Left lung (tissue), 10 donors: Measurements from ENCODE around the gene SDK2. TPM values are rescaled to one million over a fixed set of nuclear protein-coding genes. Genes with fewer than 3 reads are reported as not detected.

Experiments used
- ATAC-seq: fragments of 200-7000 bp; cut with Tn5 transposase; one replicate; pipeline ENCODE4 v1.9.1; 2020; ENCODE audit warnings: moderate library complexity
- DNase-seq, 4 donors: peaks; one replicate each; pipeline ENCODE4 v3.0.0-alpha.2; 2013 to 2020
- H3K27ac ChIP-seq, 2 donors: fragments of 200-600 bp; sonication (generic) in 1 of 2; one replicate each; pipeline versions ENCODE4 v1.5.0 to v1.8.0; 2020 to 2021
- H3K27me3 ChIP-seq, 2 donors: fragments of 200-600 bp; sonication (generic) in 1 of 2; one replicate each; pipeline versions ENCODE4 v1.5.0 to v1.8.0; 2020 to 2021
- H3K36me3 ChIP-seq, 2 donors: fragments of 200-600 bp; sonication (generic) in 1 of 2; one replicate each; pipeline versions ENCODE4 v1.5.0 to v1.8.0; 2020 to 2021
- H3K4me1 ChIP-seq, 2 donors: fragments of 200-600 bp; one replicate each; pipeline ENCODE4 v1.8.0; 2021
- H3K4me3 ChIP-seq, 2 donors: fragments of 200-600 bp; sonication (generic) in 1 of 2; one replicate each; pipeline versions ENCODE4 v1.5.0 to v1.8.0; 2020 to 2021; ENCODE audit warnings: mild to moderate bottlenecking in 1 of 2
- H3K9me3 ChIP-seq, 2 donors: fragments of 200-600 bp; sonication (generic) in 1 of 2; one replicate each; pipeline versions ENCODE4 v1.5.0 to v1.8.0; 2020 to 2021
- CTCF ChIP-seq, 2 donors: fragments of 200-600 bp; sonication (generic) in 1 of 2; IDR thresholded peaks; one replicate each; pipeline versions ENCODE4 v1.5.0 to v1.8.0; 2021; ENCODE audit warnings: antibody characterized with exemption in 2 of 2
- intact Hi-C, 2 donors: fragments of 100-400 bp; cut with DNase I; formaldehyde crosslinking; loops; one replicate each; pipeline versions ENCODE4 v1.11.2 to v1.14.2; 2022
- polyA plus RNA-seq, 6 donors: library from polyadenylated mRNA; unstranded; fragments of 120-200 nt; gene quantifications; one replicate each; pipeline ENCODE4 v1.2.1, GENCODE V29; 2013; ENCODE audit not compliant: insufficient read length in 6 of 6
- total RNA-seq, 2 donors: library from RNA; stranded (reverse); fragmentation: NEBNext Ultra II Directional; extraction: Animal tissue kit (Norgen Biotek cat#: 25700); gene quantifications; one replicate each; pipeline ENCODE4 v1.2.1, GENCODE V29; 2021
- donor health status: DM: no; HTN: yes; CAD: no.
- donor health status: DM: no; HTN: no; CAD: no.

The SDK2 gene
- total and polyA plus RNA-seq, 8 donors: 6.0 to 10.9 (median 7.5) TPM

- Histone ChIP-seq H3K9me3 (no peaks in the 10 kb centered on the region), H3K4me3 (no peak overlapping the region), H3K36me3 (no peaks in the 10 kb centered on the region), H3K4me1 (no peaks in the 10 kb centered on the region), H3K27ac (no peak overlapping the region), H3K27me3 (no peaks in the 10 kb centered on the region)
- TF ChIP-seq CTCF (IDR thresholded peaks at IDR 0.05): no peak
- ATAC-seq: no peak
- intact Hi-C loops: no loop called here
- DNase-seq: peak in 1 of 4 donors; percentile 61
Observed at GRCh38 chr17:73519011-73519410, 125.2 kb downstream of the SDK2 start.

GRCh38 chr17:73516431-73516830 lies 127.8 kb downstream of the SDK2 start:
- Histone ChIP-seq H3K27me3 (no peaks in the 10 kb centered on the region), H3K9me3 (no peaks in the 10 kb centered on the region), H3K36me3 (no peaks in the 10 kb centered on the region), H3K4me3 (no peak overlapping the region), H3K4me1 (no peaks in the 10 kb centered on the region), H3K27ac (no peak overlapping the region)
- no peak for TF ChIP-seq CTCF (IDR thresholded peaks at IDR 0.05)
- DNase-seq (peak in 1 of 4 donors; percentile 46), ATAC-seq (no peak)
- intact Hi-C loops: no loop called here

- no peak for TF ChIP-seq CTCF (IDR thresholded peaks at IDR 0.05)
- Histone ChIP-seq H3K27ac (no peak overlapping the region), H3K9me3 (no peaks in the 10 kb centered on the region), H3K36me3 (no peaks in the 10 kb centered on the region), H3K4me3 (no peak overlapping the region), H3K27me3 (no peaks in the 10 kb centered on the region), H3K4me1 (no peaks in the 10 kb centered on the region)
- DNase-seq (no peak), ATAC-seq (no peak)
- intact Hi-C loops: no loop called here
Observed at GRCh38 chr17:73514146-73514863, 129.9 kb downstream of the SDK2 start.

- H3K4me3 ChIP-seq: no peak overlapping the region
- no peak overlapping the region for H3K27ac ChIP-seq
- DNase-seq (no peak), ATAC-seq (no peak)
- no peaks in the 10 kb centered on the region for H3K36me3 ChIP-seq
- H3K27me3 ChIP-seq: no peaks in the 10 kb centered on the region
- no peaks in the 10 kb centered on the region for H3K9me3 ChIP-seq
- no peak for TF ChIP-seq CTCF (IDR thresholded peaks at IDR 0.05)
- intact Hi-C loops: no loop called here
- H3K4me1 ChIP-seq: no peaks in the 10 kb centered on the region
Observed at GRCh38 chr17:73513426-73513825, 130.8 kb downstream of the SDK2 start.

GRCh38 chr17:73511719-73512115 lies 132.5 kb downstream of the SDK2 start:
- no peaks in the 10 kb centered on the region for H3K27me3 ChIP-seq
- no peaks in the 10 kb centered on the region for H3K4me1 ChIP-seq
- no peak overlapping the region for H3K4me3 ChIP-seq
- TF ChIP-seq CTCF (IDR thresholded peaks at IDR 0.05): no peak
- DNase-seq: no peak
- no peak for ATAC-seq
- intact Hi-C loops: no loop called here
- no peaks in the 10 kb centered on the region for H3K36me3 ChIP-seq
- no peak overlapping the region for H3K27ac ChIP-seq
- no peaks in the 10 kb centered on the region for H3K9me3 ChIP-seq
